ENCODE results near the gene SULT2B1. TPM values are rescaled to one million over a fixed set of nuclear protein-coding genes. Genes with fewer than 3 reads are reported as not detected.

The SULT2B1 gene
- total RNA-seq, 2 experiments from 2014 or later: not detected

- POLR2A ChIA-PET: no interaction called here
- Histone ChIP-seq H2AFZ (ENCODE audit: low read length) (no peak overlapping the region), H3K4me2 (ENCODE audit: low read length) (no peak overlapping the region), H3K4me1 (ENCODE audit: insufficient read depth, low read length, poor library complexity, severe bottlenecking) (peaks cover 40% of the 10 kb centered on the region), H3K9me2 (ENCODE audit: insufficient read depth, low read length) (no peaks in the 10 kb centered on the region), H3K27ac (ENCODE audit: low read depth, low read length, poor library complexity, severe bottlenecking) (no peak overlapping the region), H3K36me3 (ENCODE audit: insufficient read depth, low read length) (peaks cover 84% of the 10 kb centered on the region), H3K9me3 (ENCODE audit: low read length) (no peaks in the 10 kb centered on the region), H3K4me3 (ENCODE audit: low read depth, low read length, poor library complexity, severe bottlenecking) (no peak overlapping the region), H4K20me1 (ENCODE audit: insufficient read depth, low read length) (peaks cover 27% of the 10 kb centered on the region), H3K79me2 (ENCODE audit: insufficient read depth, low read depth, low read length) (peaks cover 31% of the 10 kb centered on the region)
- DNase-seq (ENCODE audit: low spot score): no peak
- intact Hi-C loops (cut with micrococcal nuclease; ENCODE audit: unreplicated experiment): no loop called here
- CTCF ChIA-PET (ENCODE audit: unreplicated experiment): no interaction called here
- no TSS peak for BruUV-seq (replicated peaks)
- TF ChIP-seq EZH2phosphoT487 (IDR thresholded peaks at IDR 0.05; ENCODE audit: borderline replicate concordance, low read depth, low read length) (no peak), CTCF (conservative IDR thresholded peaks at IDR 0.05; ENCODE audit: low read length) (no peak)
Measured at GRCh38 chr19:48613852-48614435, 62.0 kb downstream of the SULT2B1 start.

DNA sequence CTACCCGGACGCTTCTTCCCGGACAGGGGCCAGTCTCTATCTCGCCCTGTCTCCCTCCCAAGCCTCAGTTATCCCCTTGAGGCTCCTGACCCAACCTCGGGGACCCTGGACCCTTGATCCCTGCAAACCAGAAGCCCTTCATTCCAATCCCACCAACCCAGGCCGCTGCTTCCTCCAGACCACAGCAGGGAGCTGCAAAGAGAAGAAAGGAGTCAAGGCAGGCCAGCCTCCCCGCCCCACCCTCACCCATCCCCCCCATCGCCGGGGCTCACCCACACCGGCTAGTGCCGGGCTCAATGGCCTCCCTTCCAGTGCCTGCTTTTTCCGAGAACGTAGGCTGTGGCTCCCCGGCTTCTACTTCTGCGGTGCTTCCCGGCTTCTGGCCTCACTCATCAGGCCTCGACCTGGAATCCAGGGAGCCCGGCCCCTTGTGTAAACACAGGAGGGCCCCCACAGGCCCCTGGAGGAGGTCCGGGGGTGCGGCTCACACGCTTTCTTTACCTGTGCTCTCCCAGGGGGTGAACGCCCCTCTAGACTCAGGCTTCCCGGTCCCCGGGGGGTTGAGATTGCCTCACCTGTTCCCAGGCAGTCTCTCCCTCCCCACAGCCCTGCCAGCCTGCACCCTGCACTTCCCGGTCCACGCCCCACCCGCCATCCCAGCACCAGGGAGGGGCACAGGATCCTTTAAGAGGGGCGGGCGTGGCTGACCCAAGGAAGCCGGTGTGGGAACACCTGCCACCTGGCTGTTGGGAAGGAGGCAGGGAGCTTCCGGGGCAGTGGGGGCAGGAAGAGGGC is 62.7 kb downstream of the SULT2B1 start, which contains the start of gene FAM83E:
Gene FAM83E (minus strand): TSS at position 641 of the 795 bp plus-strand sequence. CDS start 1,704 bp downstream, outside the sequence.
- Histone ChIP-seq H3K36me3 (ENCODE audit: insufficient read depth, low read length) (peaks cover 79% of the 10 kb centered on the region), H3K4me2 (ENCODE audit: low read length) (peak within 1 kb of the TSS; percentile 93), H3K4me3 (ENCODE audit: low read depth, low read length, poor library complexity, severe bottlenecking) (peak within 1 kb of the TSS; percentile 88), H2AFZ (ENCODE audit: low read length) (no peak within 1 kb of the TSS), H4K20me1 (ENCODE audit: insufficient read depth, low read length) (peaks cover 27% of the 10 kb centered on the region), H3K27ac (ENCODE audit: low read depth, low read length, poor library complexity, severe bottlenecking) (peak within 1 kb of the TSS; percentile 42), H3K4me1 (ENCODE audit: insufficient read depth, low read length, poor library complexity, severe bottlenecking) (peaks cover 34% of the 10 kb centered on the region), H3K9me2 (ENCODE audit: insufficient read depth, low read length) (no peaks in the 10 kb centered on the region), H3K79me2 (ENCODE audit: insufficient read depth, low read depth, low read length) (peaks cover 32% of the 10 kb centered on the region), H3K9me3 (ENCODE audit: low read length) (no peaks in the 10 kb centered on the region)
- intact Hi-C loops (cut with micrococcal nuclease; ENCODE audit: unreplicated experiment): no loop called here
- no TSS peak for BruUV-seq (replicated peaks)
- ChIA-PET CTCF (ENCODE audit: unreplicated experiment) (no interaction called here), POLR2A (no interaction called here)
- no peak for DNase-seq (ENCODE audit: low spot score)
- TF ChIP-seq CTCF (conservative IDR thresholded peaks at IDR 0.05; ENCODE audit: low read length) (no peak), EZH2phosphoT487 (IDR thresholded peaks at IDR 0.05; ENCODE audit: borderline replicate concordance, low read depth, low read length) (no peak)
